Activated CD8-positive, alpha-beta memory T cell treated with anti-CD3 and anti-CD28 coated beads, Interleukin-2, amount 10 ng/mL, durations not matched to agents 7 days and 5 days (primary cell): ENCODE results near the gene IRF2BP1. TPM values are rescaled to one million over a fixed set of nuclear protein-coding genes. Genes with fewer than 3 reads are reported as not detected.
"Not testable (repeated sequence)": the region's sequence is repeated elsewhere in the genome, so short reads cannot be mapped to it uniquely, and the experiment has no call there.

Source experiments
- ATAC-seq: fragments of 150-1000 bp; cut with Tn5 transposase; one replicate; pipeline ENCODE4 v1.10.0; 2021; ENCODE audit warnings: moderate library complexity
- CTCF ChIA-PET: fragments of 350-600 bp; sonication (Branson Sonifier 250); formaldehyde crosslinking; loops from one replicate; lab custom pipeline; 2021; ENCODE audit warnings: antibody characterized with exemption; lab: Charles Lee
- DNase-seq: peaks from one replicate; pipeline ENCODE4 v3.0.0-alpha.2; 2020
- H3K27ac Mint-ChIP-seq: one replicate; pipeline ENCODE4 v1.8.0; 2021; ENCODE audit warnings: mild to moderate bottlenecking, mixed read lengths
- H3K27me3 Mint-ChIP-seq: one replicate; pipeline ENCODE4 v1.8.0; 2021; ENCODE audit warnings: mixed read lengths
- H3K36me3 Mint-ChIP-seq: one replicate; pipeline ENCODE4 v1.8.0; 2021; ENCODE audit warnings: mild to moderate bottlenecking, mixed read lengths
- H3K4me1 Mint-ChIP-seq: one replicate; pipeline ENCODE4 v1.8.0; 2021; ENCODE audit warnings: mixed read lengths
- H3K4me3 Mint-ChIP-seq: one replicate; pipeline ENCODE4 v1.8.0; 2021; ENCODE audit warnings: mild to moderate bottlenecking, moderate library complexity, mixed read lengths
- H3K9me3 Mint-ChIP-seq: one replicate; pipeline ENCODE4 v1.8.0; 2022; ENCODE audit warnings: low read depth, mixed read lengths
- total RNA-seq, 2 experiments: library from RNA; stranded (reverse); gene quantifications; one replicate each; pipeline ENCODE4 v1.2.3, GENCODE V29; 2021

The IRF2BP1 gene
- total RNA-seq, 2 experiments from 2014 or later: 18.9 to 19.0 TPM

- DNase-seq (no peak), ATAC-seq (no peak)
- H3K27ac Mint-ChIP-seq: no peak overlapping the region
- no peaks in the 10 kb centered on the region for H3K27me3 Mint-ChIP-seq
- H3K4me3 Mint-ChIP-seq: peak overlapping the region; percentile 64
- H3K9me3 Mint-ChIP-seq: no peaks in the 10 kb centered on the region
- CTCF ChIA-PET: interaction anchor here (0.9 to 5.0 kb wide), 5 partner anchors 9 to 100 kb away, joined by 3 to 65 read pairs (median 4); partner anchors contain the start of genes FOXA3 and IRF2BP1
- H3K4me1 Mint-ChIP-seq: peaks cover 21% of the 10 kb centered on the region
- peaks cover 22% of the 10 kb centered on the region for H3K36me3 Mint-ChIP-seq
These were observed 14.1 kb upstream of the IRF2BP1 start for GRCh38 chr19:45899919-45900589.

GRCh38 chr19:45899253-45899652 is 13.3 kb upstream of the IRF2BP1 start:
- peaks cover 23% of the 10 kb centered on the region for H3K4me1 Mint-ChIP-seq
- no peak for ATAC-seq
- no peak overlapping the region for H3K4me3 Mint-ChIP-seq
- H3K9me3 Mint-ChIP-seq: no peaks in the 10 kb centered on the region
- no peak overlapping the region for H3K27ac Mint-ChIP-seq
- no peaks in the 10 kb centered on the region for H3K27me3 Mint-ChIP-seq
- H3K36me3 Mint-ChIP-seq: peaks cover 25% of the 10 kb centered on the region
- DNase-seq: no peak
- CTCF ChIA-PET: interaction anchor here (1.6 kb wide), 1 partner anchor 10 kb away, joined by 3 read pairs; no protein-coding TSS in a partner anchor

GRCh38 chr19:45897261-45897812 is 11.4 kb upstream of the IRF2BP1 start:
- Mint-ChIP-seq H3K36me3 (peaks cover 25% of the 10 kb centered on the region), H3K27me3 (no peaks in the 10 kb centered on the region), H3K9me3 (no peaks in the 10 kb centered on the region), H3K4me3 (no peak overlapping the region), H3K4me1 (peaks cover 21% of the 10 kb centered on the region), H3K27ac (no peak overlapping the region)
- ATAC-seq: no peak
- CTCF ChIA-PET: interaction anchor here (1.3 kb wide), 1 partner anchor 11 kb away, joined by 3 read pairs; the partner anchor contains the start of gene IRF2BP1
- DNase-seq: no peak

GRCh38 chr19:45895983-45896599 is 10.2 kb upstream of the IRF2BP1 start:
- H3K27me3 Mint-ChIP-seq, CTCF ChIA-PET, H3K9me3 Mint-ChIP-seq: not testable (repeated sequence)

GRCh38 chr19:45895519-45895972 is 9.6 kb upstream of the IRF2BP1 start:
- Mint-ChIP-seq H3K9me3 (no peaks in the 10 kb centered on the region), H3K4me1 (peaks cover 13% of the 10 kb centered on the region), H3K4me3 (no peak overlapping the region), H3K27me3 (no peaks in the 10 kb centered on the region), H3K36me3 (peaks cover 20% of the 10 kb centered on the region), H3K27ac (no peak overlapping the region)
- no peak for ATAC-seq
- no peak for DNase-seq
- CTCF ChIA-PET: interaction anchor here (1.2 kb wide), 1 partner anchor 7 kb away, joined by 3 read pairs; the partner anchor contains the start of gene MYPOP

More at GRCh38 chr19:45895983-45896599, 10.2 kb upstream of the IRF2BP1 start:
- peaks cover 25% of the 10 kb centered on the region for H3K36me3 Mint-ChIP-seq
- DNase-seq, H3K27ac Mint-ChIP-seq, H3K4me3 Mint-ChIP-seq, ATAC-seq: not testable (repeated sequence)
- H3K4me1 Mint-ChIP-seq: peaks cover 19% of the 10 kb centered on the region

GRCh38 chr19:45890877-45891276 is 4.9 kb upstream of the IRF2BP1 start:
- Mint-ChIP-seq H3K4me3 (no peak overlapping the region), H3K4me1 (peaks cover 11% of the 10 kb centered on the region), H3K9me3 (no peaks in the 10 kb centered on the region), H3K36me3 (peaks cover 5% of the 10 kb centered on the region), H3K27me3 (no peaks in the 10 kb centered on the region), H3K27ac (no peak overlapping the region)
- ATAC-seq (no peak), DNase-seq (no peak)
- CTCF ChIA-PET: interaction anchor here (9.3 kb wide), 1 partner anchor 11 kb away, joined by 65 read pairs; the partner anchor contains the start of gene MYPOP

- Mint-ChIP-seq H3K27me3 (no peaks in the 10 kb centered on the region), H3K4me3 (no peak overlapping the region), H3K9me3 (no peaks in the 10 kb centered on the region), H3K36me3 (no peaks in the 10 kb centered on the region), H3K4me1 (peaks cover 13% of the 10 kb centered on the region), H3K27ac (no peak overlapping the region)
- DNase-seq: no peak
- no peak for ATAC-seq
- CTCF ChIA-PET: interaction anchor here (9.3 kb wide), 1 partner anchor 13 kb away, joined by 65 read pairs; the partner anchor contains the start of gene MYPOP
These were observed 3.4 kb upstream of the IRF2BP1 start for GRCh38 chr19:45889210-45889885.

GRCh38 chr19:45887200-45887710 is 1.3 kb upstream of the IRF2BP1 start:
- no peaks in the 10 kb centered on the region for H3K9me3 Mint-ChIP-seq
- DNase-seq (no peak), ATAC-seq (no peak)
- peaks cover 16% of the 10 kb centered on the region for H3K4me1 Mint-ChIP-seq
- peak overlapping the region; percentile 96 for H3K27ac Mint-ChIP-seq
- H3K4me3 Mint-ChIP-seq: peak overlapping the region; percentile 88
- CTCF ChIA-PET: interaction anchor here (1.1 to 9.6 kb wide), 4 partner anchors 15 to 70 kb away, joined by 3 to 117 read pairs (median 34); partner anchors contain the start of genes FOXA3, MYPOP and SYMPK
- H3K27me3 Mint-ChIP-seq: no peaks in the 10 kb centered on the region
- H3K36me3 Mint-ChIP-seq: no peaks in the 10 kb centered on the region

GRCh38 chr19:45886427-45887199 is 672 bp upstream of the IRF2BP1 start:
- peak overlapping the region; percentile 96 for H3K27ac Mint-ChIP-seq
- peak; percentile 85 for ATAC-seq
- H3K4me1 Mint-ChIP-seq: peaks cover 20% of the 10 kb centered on the region
- H3K9me3 Mint-ChIP-seq: no peaks in the 10 kb centered on the region
- H3K27me3 Mint-ChIP-seq: no peaks in the 10 kb centered on the region
- DNase-seq: peak; percentile 97
- H3K4me3 Mint-ChIP-seq: peak overlapping the region; percentile 88
- H3K36me3 Mint-ChIP-seq: no peaks in the 10 kb centered on the region
- CTCF ChIA-PET: interaction anchor here (0.7 to 9.6 kb wide), 12 partner anchors 11 to 169 kb away, joined by 3 to 117 read pairs (median 4); partner anchors contain the start of genes FOXA3, MYPOP, RSPH6A and SIX5

- Mint-ChIP-seq H3K4me3 (peak overlapping the region; percentile 62), H3K27me3 (peaks cover 2% of the 10 kb centered on the region), H3K27ac (no peak overlapping the region), H3K36me3 (no peaks in the 10 kb centered on the region), H3K9me3 (no peaks in the 10 kb centered on the region), H3K4me1 (peaks cover 26% of the 10 kb centered on the region)
- CTCF ChIA-PET: interaction anchor here (0.6 to 9.6 kb wide), 15 partner anchors 17 to 507 kb away, joined by 3 to 117 read pairs (median 3); partner anchors contain the start of genes CCDC61, FOXA3, MYPOP and SIX5
- ATAC-seq (no peak), DNase-seq (peak; percentile 48)
These were observed 1.0 kb downstream of the IRF2BP1 start for GRCh38 chr19:45884682-45885555.
